PC-9 (cell line): ENCODE data around the gene MORN3. TPM values are rescaled to one million over a fixed set of nuclear protein-coding genes. Genes with fewer than 3 reads are reported as not detected.

ENCODE experiments used
- BruUV-seq: library from RNA; stranded (reverse); fragments of 400-500 nt; replicated peaks from 2 replicates; lab custom pipeline; 2021; lab: Mats Ljungman, UMichigan
- CTCF ChIA-PET: fragments of 300-600 bp; sonication (Branson Sonifier 250); formaldehyde crosslinking; loops from one replicate; lab custom pipeline; 2022; ENCODE audit warnings: antibody characterized with exemption; lab: Charles Lee
- POLR2A ChIA-PET: fragments of 300-600 bp; sonication (Branson Sonifier 250); formaldehyde crosslinking; loops from one replicate; lab custom pipeline; 2022; ENCODE audit warnings: antibody characterized with exemption; ENCODE audit not compliant: unreplicated experiment; lab: Charles Lee
- DNase-seq, 2 experiments: peaks; one replicate each; pipeline versions ENCODE4 v3.0.0 to v3.0.0-alpha.2; 2015 to 2022; ENCODE audit warnings: mixed read lengths in 1 of 2
- H2AFZ ChIP-seq: fragments of 200-600 bp; sonication (generic); 2 replicates; pipeline ENCODE4 v1.8.1; 2017; ENCODE audit warnings: antibody characterized with exemption
- H3F3A ChIP-seq: fragments of 200-600 bp; sonication (generic); 2 replicates; pipeline ENCODE4 v1.8.1; 2017; ENCODE audit warnings: antibody characterized with exemption, mild to moderate bottlenecking, low read depth; ENCODE audit not compliant: insufficient read depth
- H3K27ac ChIP-seq: fragments of 200-600 bp; sonication (generic); 2 replicates; pipeline ENCODE4 v1.6.1; 2016; ENCODE audit warnings: mixed run types
- H3K27me3 ChIP-seq: fragments of 200-600 bp; sonication (generic); 2 replicates; pipeline ENCODE4 v1.6.1; 2016; ENCODE audit warnings: low read depth, mixed run types; ENCODE audit not compliant: insufficient read depth
- H3K36me3 ChIP-seq: fragments of 200-600 bp; sonication (generic); 2 replicates; pipeline ENCODE4 v1.6.1; 2016; ENCODE audit warnings: low read depth, mixed run types
- H3K4me1 ChIP-seq: fragments of 200-600 bp; sonication (generic); replicated peaks from 2 replicates; pipeline ENCODE4 v1.6.1; 2016; ENCODE audit warnings: mixed run types; ENCODE audit not compliant: insufficient read depth
- H3K4me2 ChIP-seq: fragments of 200-600 bp; sonication (generic); 2 replicates; pipeline ENCODE4 v1.6.1; 2017; ENCODE audit warnings: mixed run types
- H3K4me3 ChIP-seq: fragments of 200-600 bp; sonication (generic); 2 replicates; pipeline ENCODE4 v1.6.1; 2016; ENCODE audit warnings: mixed run types
- H3K79me2 ChIP-seq: fragments of 200-600 bp; sonication (generic); 2 replicates; pipeline ENCODE4 v1.6.1; 2017; ENCODE audit warnings: low read depth, mixed run types
- H3K9me2 ChIP-seq: fragments of 200-600 bp; sonication (generic); 2 replicates; pipeline ENCODE4 v1.8.1; 2017; ENCODE audit warnings: mild to moderate bottlenecking; ENCODE audit not compliant: insufficient read depth
- H3K9me3 ChIP-seq: fragments of 200-600 bp; sonication (generic); 2 replicates; pipeline ENCODE4 v1.8.1; 2016; ENCODE audit warnings: low read depth; ENCODE audit not compliant: insufficient read depth
- H4K20me1 ChIP-seq: fragments of 200-600 bp; sonication (generic); 2 replicates; pipeline ENCODE4 v1.8.1; 2017; ENCODE audit not compliant: insufficient read depth
- CTCF ChIP-seq: fragments of 200-600 bp; sonication (generic); conservative IDR thresholded peaks from 2 replicates; pipeline ENCODE4 v1.6.1; 2017; ENCODE audit warnings: mixed run types, antibody characterized with exemption, mild to moderate bottlenecking, moderate library complexity
- EZH2 ChIP-seq: fragments of 200-600 bp; sonication (generic); IDR thresholded peaks from 2 replicates; pipeline ENCODE4 v1.8.0; 2017; ENCODE audit warnings: antibody characterized with exemption, low read depth
- intact Hi-C: fragments of 100-400 bp; cut with micrococcal nuclease; formaldehyde crosslinking; loops from one replicate; pipeline ENCODE4 v1.10.0; 2022; ENCODE audit not compliant: unreplicated experiment
- total RNA-seq: library from RNA; stranded (reverse); gene quantifications from 2 replicates; pipeline ENCODE4 v1.2.3, GENCODE V29; 2021

Gene MORN3
- total RNA-seq, 1 experiment from 2014 or later: 1.8 TPM

- DNase-seq: no peak
- ChIA-PET POLR2A (no interaction called here), CTCF (no interaction called here)
- intact Hi-C loops: no loop called here
- H3F3A ChIP-seq: peaks cover 22% of the 10 kb centered on the region; the same call in 1 of the 2 replicates
- TF ChIP-seq CTCF: no peak
- no peak for TF ChIP-seq EZH2
- H2AFZ ChIP-seq: no peak overlapping the region
- no TSS peak for BruUV-seq
- no peak overlapping the region for H3K27ac ChIP-seq
- no peaks in the 10 kb centered on the region for H3K27me3 ChIP-seq
- no peak overlapping the region for H3K4me3 ChIP-seq
- no peaks in the 10 kb centered on the region for H3K36me3 ChIP-seq
- H3K4me2 ChIP-seq: no peak overlapping the region
- peaks cover 9% of the 10 kb centered on the region for H3K4me1 ChIP-seq
- H3K9me3 ChIP-seq: no peaks in the 10 kb centered on the region
- no peaks in the 10 kb centered on the region for H4K20me1 ChIP-seq
- H3K79me2 ChIP-seq: peaks cover 8% of the 10 kb centered on the region
- H3K9me2 ChIP-seq: no peaks in the 10 kb centered on the region
These were observed 39.0 kb upstream of the MORN3 start for GRCh38 chr12:121708313-121709063.

DNA sequence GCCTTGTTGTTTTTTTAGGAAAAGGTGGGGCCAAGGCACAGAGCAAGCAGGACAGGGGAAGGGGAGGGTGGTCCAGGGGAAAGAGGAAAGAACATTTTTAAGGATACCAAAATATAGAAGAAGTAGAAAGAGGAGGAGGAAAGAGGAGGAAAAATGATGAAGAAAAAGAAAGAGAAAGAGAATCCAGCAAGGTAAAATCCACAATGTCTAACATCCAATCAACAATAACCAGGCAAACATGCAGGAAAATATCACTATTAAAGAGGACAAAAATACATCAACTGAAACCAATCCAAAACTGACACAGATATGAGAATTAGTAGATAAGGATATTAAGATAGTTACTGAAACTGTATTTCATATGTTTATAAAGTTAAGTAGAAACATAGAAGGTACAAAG is 36.1 kb upstream of the MORN3 start:
- ChIA-PET POLR2A (no interaction called here), CTCF (no interaction called here)
- Histone ChIP-seq H3K9me3 (no peaks in the 10 kb centered on the region), H3K4me1 (peaks cover 6% of the 10 kb centered on the region; the same call in 1 of the 2 replicates), H3K4me3 (no peak overlapping the region), H3K4me2 (no peak overlapping the region), H3K27ac (no peak overlapping the region), H2AFZ (no peak overlapping the region), H3K36me3 (no peaks in the 10 kb centered on the region), H3K27me3 (no peaks in the 10 kb centered on the region), H4K20me1 (no peaks in the 10 kb centered on the region), H3K9me2 (no peaks in the 10 kb centered on the region), H3K79me2 (no peaks in the 10 kb centered on the region), H3F3A (peaks cover 22% of the 10 kb centered on the region)
- no TSS peak for BruUV-seq
- TF ChIP-seq CTCF (no peak), EZH2 (no peak)
- intact Hi-C loops: no loop called here
- no peak for DNase-seq

DNA sequence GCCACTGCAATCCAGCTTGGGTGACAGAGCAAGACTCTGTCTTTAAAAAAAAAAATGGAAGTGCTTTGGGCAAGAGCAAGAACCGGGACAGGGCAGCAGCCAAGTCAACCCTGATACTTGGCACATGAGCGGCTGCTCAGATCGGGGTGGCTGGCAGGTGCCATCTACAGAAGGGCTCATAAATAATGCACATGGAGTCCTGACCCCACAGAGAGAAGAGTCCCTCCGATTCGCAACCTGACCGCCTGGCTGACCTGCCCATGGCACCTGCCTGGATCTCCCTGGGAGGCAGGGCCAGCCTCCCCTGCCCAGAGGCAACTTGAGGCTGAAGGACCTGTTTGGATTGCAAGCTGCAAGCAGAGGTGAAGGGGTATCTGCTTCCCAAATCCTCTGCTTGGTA is 33.5 kb upstream of the MORN3 start:
- no peak overlapping the region for H3K4me3 ChIP-seq
- no peaks in the 10 kb centered on the region for H3K79me2 ChIP-seq
- no TSS peak for BruUV-seq
- TF ChIP-seq EZH2 (no peak), CTCF (no peak)
- CTCF ChIA-PET: no interaction called here
- H3K27ac ChIP-seq: no peak overlapping the region
- H3K4me2 ChIP-seq: no peak overlapping the region
- no peak for DNase-seq
- intact Hi-C loops: no loop called here
- H2AFZ ChIP-seq: no peak overlapping the region
- H3F3A ChIP-seq: peaks cover 3% of the 10 kb centered on the region; the same call in 1 of the 2 replicates
- H3K4me1 ChIP-seq: peaks cover 6% of the 10 kb centered on the region; the same call in 1 of the 2 replicates
- H3K9me2 ChIP-seq: no peaks in the 10 kb centered on the region
- no peaks in the 10 kb centered on the region for H3K27me3 ChIP-seq
- no peaks in the 10 kb centered on the region for H3K36me3 ChIP-seq
- H4K20me1 ChIP-seq: no peaks in the 10 kb centered on the region
- H3K9me3 ChIP-seq: no peaks in the 10 kb centered on the region
- POLR2A ChIA-PET: no interaction called here
